HG02970 (cell line): ENCODE measurements around the gene SDK2.
"Not testable (repeated sequence)": the region's sequence is repeated elsewhere in the genome, so short reads cannot be mapped to it uniquely, and the experiment has no call there.

Experiments used
- ATAC-seq: cut with Tn5 transposase; IDR thresholded peaks from one replicate; pipeline ENCODE4 v1.9.1; 2021; ENCODE audit warnings: mild to moderate bottlenecking, moderate library complexity, moderate number of reproducible peaks; ENCODE audit not compliant: unreplicated experiment, low FRiP score

The SDK2 gene

GRCh38 chr17:73342541-73343167, 301.6 kb downstream of the SDK2 start:
- ATAC-seq = no peak

GRCh38 chr17:73342050-73342522, 302.2 kb downstream of the SDK2 start:
- ATAC-seq = no peak

- ATAC-seq = no peak
Observed at GRCh38 chr17:73341350-73342049, 302.7 kb downstream of the SDK2 start.

GRCh38 chr17:73340093-73340596, 304.1 kb downstream of the SDK2 start:
- ATAC-seq = no peak

- ATAC-seq = no peak
Observed at GRCh38 chr17:73338566-73339197, 305.6 kb downstream of the SDK2 start.

GRCh38 chr17:73338050-73338521, 306.2 kb downstream of the SDK2 start:
- no peak for ATAC-seq

- ATAC-seq = no peak
Observed at GRCh38 chr17:73337330-73337710, 306.9 kb downstream of the SDK2 start.

- no peak for ATAC-seq
Observed at GRCh38 chr17:73336408-73337329, 307.6 kb downstream of the SDK2 start.

- ATAC-seq = no peak
Observed at GRCh38 chr17:73335591-73336407, 308.4 kb downstream of the SDK2 start.

GRCh38 chr17:73334771-73335513, 309.3 kb downstream of the SDK2 start:
- no peak for ATAC-seq

GRCh38 chr17:73333445-73333844, 310.8 kb downstream of the SDK2 start:
- not testable (repeated sequence) for ATAC-seq

GRCh38 chr17:73331060-73331459, 313.2 kb downstream of the SDK2 start:
- no peak for ATAC-seq

- no peak for ATAC-seq
Observed at GRCh38 chr17:73327676-73328075, 316.6 kb downstream of the SDK2 start.

GRCh38 chr17:73325527-73325842, 318.8 kb downstream of the SDK2 start:
- ATAC-seq = no peak

GRCh38 chr17:73324711-73325526, 319.3 kb downstream of the SDK2 start:
- ATAC-seq = no peak

- no peak for ATAC-seq
Observed at GRCh38 chr17:73324160-73324475, 320.1 kb downstream of the SDK2 start.

GRCh38 chr17:73323409-73324159, 320.7 kb downstream of the SDK2 start:
- ATAC-seq = no peak
